H9 (cell line): Measurements from ENCODE around the gene NKX1-1. TPM values are rescaled to one million over a fixed set of nuclear protein-coding genes. Genes with fewer than 3 reads are reported as not detected.
A peak's percentile ranks its signal among the peaks of the same experiment; 100 is the strongest.

Experiments used
- DNase-seq: peaks from one replicate; pipeline ENCODE4 v3.0.0-alpha.2; 2017
- H2AFZ ChIP-seq: one replicate; pipeline ENCODE4 v1.6.1; 2013; ENCODE audit warnings: mild to moderate bottlenecking, low read length, control low read depth, moderate library complexity
- H2AK5ac ChIP-seq: 2 replicates; pipeline ENCODE4 v1.6.1; 2013; ENCODE audit warnings: low read length, control low read depth, mixed read lengths; ENCODE audit not compliant: insufficient read length
- H2BK120ac ChIP-seq: one replicate; pipeline ENCODE4 v1.6.1; 2013; ENCODE audit warnings: low read depth, mild to moderate bottlenecking, low read length, control low read depth, inconsistent platforms; ENCODE audit not compliant: poor library complexity, severe bottlenecking
- H2BK12ac ChIP-seq: 2 replicates; pipeline ENCODE4 v1.6.1; 2013; ENCODE audit warnings: low read length, control low read depth, mixed read lengths, low read depth; ENCODE audit not compliant: insufficient read length
- H2BK15ac ChIP-seq: 2 replicates; pipeline ENCODE4 v1.6.1; 2013; ENCODE audit warnings: low read depth, low read length, control low read depth
- H2BK20ac ChIP-seq: one replicate; pipeline ENCODE4 v1.6.1; 2013; ENCODE audit warnings: low read depth, mild to moderate bottlenecking, low read length, control low read depth, inconsistent platforms; ENCODE audit not compliant: poor library complexity, severe bottlenecking
- H2BK5ac ChIP-seq: 2 replicates; pipeline ENCODE4 v1.6.1; 2013; ENCODE audit warnings: low read length, control low read depth, mixed read lengths; ENCODE audit not compliant: insufficient read length
- H3K14ac ChIP-seq: 2 replicates; pipeline ENCODE4 v1.6.1; 2013; ENCODE audit warnings: low read length, control low read depth; ENCODE audit not compliant: insufficient read depth
- H3K18ac ChIP-seq: 2 replicates; pipeline ENCODE4 v1.6.1; 2013; ENCODE audit warnings: low read depth, mild to moderate bottlenecking, mixed read lengths, low read length, control low read depth; ENCODE audit not compliant: insufficient read length
- H3K23ac ChIP-seq: 2 replicates; pipeline ENCODE4 v1.6.1; 2013; ENCODE audit warnings: low read length, control low read depth, mixed read lengths, low read depth; ENCODE audit not compliant: insufficient read length
- H3K23me2 ChIP-seq: 2 replicates; pipeline ENCODE4 v1.6.1; 2013; ENCODE audit warnings: low read depth, mild to moderate bottlenecking, mixed read lengths, low read length, control low read depth; ENCODE audit not compliant: insufficient read length, poor library complexity, severe bottlenecking
- H3K27ac ChIP-seq: 2 replicates; pipeline ENCODE4 v1.5.1; 2013; ENCODE audit warnings: low read length, control low read depth, mixed read lengths, low read depth; ENCODE audit not compliant: insufficient read length
- H3K27me3 ChIP-seq: 2 replicates; pipeline ENCODE4 v1.6.1; 2013; ENCODE audit warnings: low read length, control low read depth, inconsistent platforms; ENCODE audit not compliant: insufficient read depth
- H3K4ac ChIP-seq: 2 replicates; pipeline ENCODE4 v1.6.1; 2013; ENCODE audit warnings: low read depth, mild to moderate bottlenecking, control low read depth, inconsistent platforms, low read length, moderate library complexity
- H3K4me1 ChIP-seq: 2 replicates; pipeline ENCODE4 v1.6.1; 2013; ENCODE audit warnings: low read length, control low read depth, inconsistent platforms; ENCODE audit not compliant: insufficient read depth
- H3K4me2 ChIP-seq: 2 replicates; pipeline ENCODE4 v1.6.1; 2013; ENCODE audit warnings: low read length, control low read depth, mixed read lengths; ENCODE audit not compliant: insufficient read length, insufficient read depth
- H3K56ac ChIP-seq: 2 replicates; pipeline ENCODE4 v1.6.1; 2013; ENCODE audit warnings: low read depth, mild to moderate bottlenecking, mixed read lengths, low read length, control low read depth; ENCODE audit not compliant: insufficient read length
- H3K79me1 ChIP-seq: 2 replicates; pipeline ENCODE4 v1.6.1; 2013; ENCODE audit warnings: low read depth, mild to moderate bottlenecking, moderate library complexity, low read length, control low read depth, inconsistent platforms; ENCODE audit not compliant: insufficient read depth, poor library complexity, severe bottlenecking
- H3K79me2 ChIP-seq: 2 replicates; pipeline ENCODE4 v1.6.1; 2013; ENCODE audit warnings: low read length, control low read depth, inconsistent platforms; ENCODE audit not compliant: insufficient read depth
- H3K9ac ChIP-seq: 2 replicates; pipeline ENCODE4 v1.6.1; 2013; ENCODE audit warnings: low read length, control low read depth, mixed read lengths; ENCODE audit not compliant: insufficient read length; ENCODE audit errors: extremely low read depth
- H3K9me3 ChIP-seq: one replicate; pipeline ENCODE4 v1.6.1; 2013; ENCODE audit warnings: low read depth, low read length, inconsistent platforms; ENCODE audit not compliant: control insufficient read depth
- H3T11ph ChIP-seq: one replicate; pipeline ENCODE4 v1.6.1; 2013; ENCODE audit warnings: mild to moderate bottlenecking, low read length, control low read depth, inconsistent platforms
- H4K20me1 ChIP-seq: one replicate; pipeline ENCODE4 v1.6.1; 2013; ENCODE audit not compliant: control insufficient read depth, insufficient read length, insufficient read depth
- H4K5ac ChIP-seq: 2 replicates; pipeline ENCODE4 v1.6.1; 2013; ENCODE audit warnings: low read depth, mild to moderate bottlenecking, mixed read lengths, low read length, control low read depth; ENCODE audit not compliant: insufficient read length
- H4K8ac ChIP-seq: replicated peaks from 2 replicates; pipeline ENCODE4 v1.6.1; 2013; ENCODE audit warnings: low read length, control low read depth, mixed read lengths, low read depth; ENCODE audit not compliant: insufficient read length
- H4K91ac ChIP-seq: 2 replicates; pipeline ENCODE4 v1.6.1; 2013; ENCODE audit warnings: low read depth, mild to moderate bottlenecking, moderate library complexity, mixed read lengths, low read length, control low read depth; ENCODE audit not compliant: insufficient read length
- H3K27ac Mint-ChIP-seq, 3 experiments: 2 replicates in 2 of 3; 3 replicates in 1 of 3; pipeline ENCODE4 v1.8.0; 2020 to 2021; ENCODE audit warnings: mixed read lengths in 3 of 3, mild to moderate bottlenecking in 1 of 3, moderate library complexity in 1 of 3
- H3K27me3 Mint-ChIP-seq: 2 replicates; pipeline ENCODE4 v1.8.0; 2021; ENCODE audit warnings: low read depth, mild to moderate bottlenecking, moderate library complexity, mixed read lengths
- H3K36me3 Mint-ChIP-seq, 3 experiments: 2 replicates in 2 of 3; 3 replicates in 1 of 3; pipeline ENCODE4 v1.8.0; 2020 to 2021; ENCODE audit warnings: low read depth in 3 of 3, mixed read lengths in 3 of 3; ENCODE audit not compliant: insufficient read depth in 1 of 3
- H3K4me1 Mint-ChIP-seq, 2 experiments: 2 replicates each; pipeline ENCODE4 v1.8.0; 2020; ENCODE audit warnings: mixed read lengths in 2 of 2
- H3K4me3 Mint-ChIP-seq, 2 experiments: 2 replicates in 1 of 2; 3 replicates in 1 of 2; pipeline ENCODE4 v1.8.0; 2020 to 2021; ENCODE audit warnings: mild to moderate bottlenecking in 2 of 2, mixed read lengths in 2 of 2, moderate library complexity in 1 of 2
- H3K9me3 Mint-ChIP-seq, 2 experiments: 2 replicates in 1 of 2; 3 replicates in 1 of 2; pipeline ENCODE4 v1.8.0; 2020; ENCODE audit warnings: mild to moderate bottlenecking in 2 of 2, mixed read lengths in 2 of 2, moderate library complexity in 1 of 2
- WGBS: extraction: QIAGEN DNeasy Blood & Tissue Kit; methylation state at CpG from one replicate; pipeline ENCODE4 v1.1.7; 2013; ENCODE audit warnings: missing lambda C conversion rate, low lambda C conversion rate, mixed read lengths; ENCODE audit not compliant: insufficient read length; ENCODE audit errors: extremely low coverage; 5-methylcytosine and 5-hydroxymethylcytosine counted together
- total RNA-seq: library from RNA; stranded (reverse); gene quantifications from 2 replicates; pipeline ENCODE4 v1.2.1, GENCODE V29; 2021
- TF ChIP-seq, protein P1 (sequence below): fragments of 200-600 bp; sonication (generic); conservative IDR thresholded peaks from 3 replicates; pipeline ENCODE4 v1.8.0; 2021; ENCODE audit warnings: antibody characterized with exemption, mild to moderate bottlenecking

Gene NKX1-1
- total RNA-seq, 1 experiment from 2014 or later: not detected

GRCh38 chr4:1410491-1411325 lies 4.5 kb upstream of the NKX1-1 start:
- no peak overlapping the region for H2BK12ac ChIP-seq
- no peak overlapping the region for H3K27ac ChIP-seq
- H3K4ac ChIP-seq: no peak overlapping the region
- peaks cover 54% of the 10 kb centered on the region for H3K27me3 ChIP-seq
- H2BK120ac ChIP-seq: no peak overlapping the region
- H4K20me1 ChIP-seq: no peaks in the 10 kb centered on the region
- H3K36me3 Mint-ChIP-seq: peaks cover 0 to 2% (median 0%) of the 10 kb centered on the region in 3 experiments; a peak in 3 of 7 replicates
- H3K27ac Mint-ChIP-seq: no peak overlapping the region
- peaks cover 4 to 13% of the 10 kb centered on the region in 2 experiments; a peak in 3 of 4 replicates for H3K4me1 Mint-ChIP-seq
- DNase-seq: peak; percentile 87
- no peak overlapping the region for H2BK20ac ChIP-seq
- no peak overlapping the region for H3K18ac ChIP-seq
- no peak overlapping the region for H3K56ac ChIP-seq
- no peak overlapping the region for H2AK5ac ChIP-seq
- no peak overlapping the region for H3K23ac ChIP-seq
- no peak overlapping the region for H3K14ac ChIP-seq
- no peaks in the 10 kb centered on the region; the same call in 1 of the 2 replicates for H3K4me1 ChIP-seq
- peaks cover 70% of the 10 kb centered on the region for H3K27me3 Mint-ChIP-seq
- no peak overlapping the region for H3T11ph ChIP-seq
- H4K91ac ChIP-seq: no peak overlapping the region
- no peak overlapping the region for H3K9ac ChIP-seq
- H2BK5ac ChIP-seq: no peak overlapping the region
- no peak overlapping the region for H2AFZ ChIP-seq
- no peaks in the 10 kb centered on the region for H3K79me1 ChIP-seq
- H2BK15ac ChIP-seq: no peak overlapping the region
- no peak overlapping the region for H3K4me2 ChIP-seq
- WGBS: no CpG with 5 or more reads among the region's 48 CpGs
- no peak overlapping the region for H4K5ac ChIP-seq
- TF ChIP-seq, protein P1, sequence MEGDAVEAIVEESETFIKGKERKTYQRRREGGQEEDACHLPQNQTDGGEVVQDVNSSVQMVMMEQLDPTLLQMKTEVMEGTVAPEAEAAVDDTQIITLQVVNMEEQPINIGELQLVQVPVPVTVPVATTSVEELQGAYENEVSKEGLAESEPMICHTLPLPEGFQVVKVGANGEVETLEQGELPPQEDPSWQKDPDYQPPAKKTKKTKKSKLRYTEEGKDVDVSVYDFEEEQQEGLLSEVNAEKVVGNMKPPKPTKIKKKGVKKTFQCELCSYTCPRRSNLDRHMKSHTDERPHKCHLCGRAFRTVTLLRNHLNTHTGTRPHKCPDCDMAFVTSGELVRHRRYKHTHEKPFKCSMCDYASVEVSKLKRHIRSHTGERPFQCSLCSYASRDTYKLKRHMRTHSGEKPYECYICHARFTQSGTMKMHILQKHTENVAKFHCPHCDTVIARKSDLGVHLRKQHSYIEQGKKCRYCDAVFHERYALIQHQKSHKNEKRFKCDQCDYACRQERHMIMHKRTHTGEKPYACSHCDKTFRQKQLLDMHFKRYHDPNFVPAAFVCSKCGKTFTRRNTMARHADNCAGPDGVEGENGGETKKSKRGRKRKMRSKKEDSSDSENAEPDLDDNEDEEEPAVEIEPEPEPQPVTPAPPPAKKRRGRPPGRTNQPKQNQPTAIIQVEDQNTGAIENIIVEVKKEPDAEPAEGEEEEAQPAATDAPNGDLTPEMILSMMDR: no peak
- no peak overlapping the region for H4K8ac ChIP-seq
- no peaks in the 10 kb centered on the region for H3K79me2 ChIP-seq
- peaks cover 5% of the 10 kb centered on the region for H3K23me2 ChIP-seq
- no peaks in the 10 kb centered on the region for H3K9me3 ChIP-seq
- H3K4me3 Mint-ChIP-seq: peak overlapping the region in 1 of 2 experiments; percentile 35; a peak in 1 of 5 replicates
- peaks cover 0 to 2% of the 10 kb centered on the region in 2 experiments; a peak in 3 of 5 replicates for H3K9me3 Mint-ChIP-seq
